Measurements from ENCODE around the gene PRDM4. TPM values are rescaled to one million over a fixed set of nuclear protein-coding genes. Genes with fewer than 3 reads are reported as not detected.

PRDM4 gene
- total RNA-seq, 2 experiments from 2014 or later: 20.3 to 21.4 TPM

- peaks cover 47% of the 10 kb centered on the region for H3K27me3 Mint-ChIP-seq
Measured at GRCh38 chr12:107780298-107780697, 19.4 kb upstream of the PRDM4 start.

DNA sequence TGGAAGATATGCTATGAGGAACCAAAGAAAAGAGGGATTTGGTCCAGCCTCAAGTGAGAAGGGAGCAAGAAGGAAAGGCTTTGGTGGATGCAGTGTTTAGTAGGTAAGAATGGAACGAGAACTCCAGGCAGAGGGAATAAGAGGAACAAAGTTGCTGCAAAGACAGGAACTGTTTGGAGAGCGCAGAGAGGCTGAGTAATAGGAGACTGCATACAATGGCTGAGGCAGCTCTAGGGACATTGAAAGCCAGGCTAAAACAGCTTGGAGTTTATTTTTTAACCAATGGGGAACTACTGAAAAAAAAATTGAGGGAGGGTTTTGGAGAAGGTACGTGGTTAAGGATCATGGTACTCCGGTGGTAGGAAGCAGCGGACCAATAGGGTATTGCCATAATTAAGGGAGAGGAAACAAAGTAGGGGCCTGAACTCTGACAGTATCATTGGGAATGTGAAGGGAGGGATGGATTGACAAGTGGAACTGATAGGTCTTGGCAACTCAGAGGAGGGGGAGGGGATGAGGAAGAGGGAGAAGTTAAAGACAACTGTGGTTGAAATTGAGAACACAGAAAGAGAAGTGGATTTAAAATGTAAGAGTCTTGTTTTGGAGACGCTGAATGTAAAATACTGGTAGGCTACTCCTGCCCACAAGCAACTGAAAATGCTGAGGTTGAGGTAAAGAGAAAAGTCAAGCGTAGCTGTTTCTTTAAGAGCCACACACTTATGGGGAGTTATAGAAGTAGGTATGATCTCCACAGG is 18.3 kb upstream of the PRDM4 start:
- Mint-ChIP-seq H3K4me1 (peaks cover 15% of the 10 kb centered on the region), H3K27ac (no peak overlapping the region), H3K27me3 (peaks cover 58% of the 10 kb centered on the region), H3K9me3 (no peaks in the 10 kb centered on the region), H3K36me3 (no peaks in the 10 kb centered on the region), H3K4me3 (no peak overlapping the region)
- DNase-seq: no peak

More at GRCh38 chr12:107780298-107780697, 19.4 kb upstream of the PRDM4 start:
- H3K4me3 Mint-ChIP-seq: no peak overlapping the region
- no peaks in the 10 kb centered on the region for H3K9me3 Mint-ChIP-seq
- no peak for DNase-seq
- no peaks in the 10 kb centered on the region for H3K36me3 Mint-ChIP-seq
- peaks cover 8% of the 10 kb centered on the region for H3K4me1 Mint-ChIP-seq
- no peak overlapping the region for H3K27ac Mint-ChIP-seq

GRCh38 chr12:107778383-107779025 is 17.6 kb upstream of the PRDM4 start:
- no peak overlapping the region for H3K27ac Mint-ChIP-seq
- H3K36me3 Mint-ChIP-seq: no peaks in the 10 kb centered on the region
- no peak overlapping the region for H3K4me3 Mint-ChIP-seq
- peaks cover 62% of the 10 kb centered on the region for H3K27me3 Mint-ChIP-seq
- no peaks in the 10 kb centered on the region for H3K9me3 Mint-ChIP-seq
- H3K4me1 Mint-ChIP-seq: peaks cover 20% of the 10 kb centered on the region
- DNase-seq: no peak

GRCh38 chr12:107776171-107776570 is 15.2 kb upstream of the PRDM4 start:
- no peak overlapping the region for H3K4me3 Mint-ChIP-seq
- H3K4me1 Mint-ChIP-seq: peaks cover 20% of the 10 kb centered on the region
- no peak for DNase-seq
- no peaks in the 10 kb centered on the region for H3K9me3 Mint-ChIP-seq
- no peaks in the 10 kb centered on the region for H3K36me3 Mint-ChIP-seq
- H3K27me3 Mint-ChIP-seq: peaks cover 75% of the 10 kb centered on the region
- no peak overlapping the region for H3K27ac Mint-ChIP-seq

DNA sequence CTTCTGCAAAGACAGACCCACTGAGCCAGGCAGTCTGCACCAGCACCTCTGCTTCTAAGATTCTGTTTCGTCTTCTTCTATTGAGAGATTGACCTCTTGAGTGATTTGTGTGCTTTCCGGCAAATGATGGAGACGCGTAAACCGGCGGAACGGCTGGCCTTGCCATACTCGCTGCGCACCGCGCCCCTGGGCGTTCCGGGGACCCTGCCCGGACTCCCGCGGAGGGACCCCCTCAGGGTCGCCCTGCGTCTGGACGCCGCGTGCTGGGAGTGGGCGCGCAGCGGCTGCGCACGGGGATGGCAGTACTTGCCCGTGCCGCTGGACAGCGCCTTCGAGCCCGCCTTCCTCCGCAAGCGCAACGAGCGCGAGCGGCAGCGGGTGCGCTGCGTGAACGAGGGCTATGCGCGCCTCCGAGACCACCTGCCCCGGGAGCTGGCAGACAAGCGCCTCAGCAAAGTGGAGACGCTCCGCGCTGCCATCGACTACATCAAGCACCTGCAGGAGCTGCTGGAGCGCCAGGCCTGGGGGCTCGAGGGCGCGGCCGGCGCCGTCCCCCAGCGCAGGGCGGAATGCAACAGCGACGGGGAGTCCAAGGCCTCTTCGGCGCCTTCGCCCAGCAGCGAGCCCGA is 14.3 kb upstream of the PRDM4 start:
- Mint-ChIP-seq H3K27me3 (peaks cover 78% of the 10 kb centered on the region), H3K9me3 (no peaks in the 10 kb centered on the region), H3K36me3 (no peaks in the 10 kb centered on the region), H3K27ac (no peak overlapping the region), H3K4me3 (no peak overlapping the region), H3K4me1 (peaks cover 20% of the 10 kb centered on the region)
- peak; percentile 16 for DNase-seq

DNA sequence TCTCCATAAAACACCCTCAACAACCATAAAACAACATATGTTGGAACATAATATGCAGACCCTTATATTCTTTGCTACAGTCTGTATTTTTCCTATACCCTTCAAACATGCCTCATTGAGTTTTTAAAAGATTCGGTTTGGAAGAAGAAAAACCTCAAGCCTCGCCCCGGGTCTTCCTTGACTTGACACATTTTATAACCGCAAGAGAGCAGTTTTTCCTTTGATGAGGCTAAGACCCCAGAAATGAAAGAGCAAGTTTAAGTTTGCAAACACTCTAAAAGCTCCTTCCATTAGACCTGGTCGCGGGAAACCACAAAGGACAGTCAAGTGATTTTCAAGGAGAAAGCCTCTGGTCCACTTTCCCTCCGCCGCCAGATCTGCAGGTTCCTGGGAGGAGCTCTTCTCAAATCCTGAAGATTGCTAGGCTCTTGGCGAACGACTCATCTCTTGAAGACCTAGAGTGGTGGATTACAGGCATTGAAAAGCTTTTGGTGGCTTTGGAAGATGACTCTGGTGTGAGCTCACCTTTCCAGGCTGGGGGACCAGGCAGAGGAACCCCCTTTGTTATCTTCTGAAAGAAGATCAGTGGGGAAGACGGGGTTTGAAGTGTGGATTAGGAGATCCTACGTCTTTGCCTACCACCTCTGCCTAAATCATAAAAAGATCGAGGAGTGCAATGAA is 13.6 kb upstream of the PRDM4 start, which contains the start of gene ASCL4:
Gene ASCL4, plus strand, starts transcription at position 356 of the 681 bp plus-strand sequence. CDS start 515 bp downstream, outside the sequence.
- Mint-ChIP-seq H3K27me3 (peaks cover 79% of the 10 kb centered on the region), H3K9me3 (no peaks in the 10 kb centered on the region), H3K27ac (no peak within 1 kb of the TSS), H3K36me3 (no peaks in the 10 kb centered on the region), H3K4me1 (peaks cover 18% of the 10 kb centered on the region), H3K4me3 (peak within 1 kb of the TSS; percentile 11)
- DNase-seq: no peak

- H3K4me1 Mint-ChIP-seq: no peaks in the 10 kb centered on the region
- peaks cover 17% of the 10 kb centered on the region for H3K27me3 Mint-ChIP-seq
- no peak overlapping the region for H3K4me3 Mint-ChIP-seq
- H3K9me3 Mint-ChIP-seq: peaks cover 1% of the 10 kb centered on the region
- DNase-seq: no peak
- no peaks in the 10 kb centered on the region for H3K36me3 Mint-ChIP-seq
- H3K27ac Mint-ChIP-seq: no peak overlapping the region
Measured at GRCh38 chr12:107767466-107767865, 6.5 kb upstream of the PRDM4 start.

DNA sequence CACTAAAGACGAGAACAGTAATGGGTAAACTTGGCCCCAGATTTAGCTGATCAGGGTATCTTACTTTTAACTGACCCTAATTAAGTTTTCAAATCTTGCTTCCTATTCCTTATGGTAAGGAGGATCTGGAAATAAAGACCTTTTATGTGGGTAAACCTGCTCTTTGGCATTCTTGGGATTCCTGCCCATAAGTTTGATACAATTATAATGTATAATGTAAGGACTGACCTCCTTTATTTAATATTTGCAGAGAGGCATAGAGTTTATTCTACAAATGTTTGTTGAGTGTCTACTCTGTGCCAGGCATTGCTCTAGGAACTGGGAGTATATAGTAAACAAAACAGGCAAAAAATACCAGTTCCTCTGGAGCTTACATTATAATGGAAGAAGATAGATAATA is 4.4 kb upstream of the PRDM4 start:
- Mint-ChIP-seq H3K27ac (no peak overlapping the region), H3K36me3 (peaks cover under 1% of the 10 kb centered on the region), H3K4me1 (no peaks in the 10 kb centered on the region), H3K9me3 (peaks cover 2% of the 10 kb centered on the region), H3K4me3 (no peak overlapping the region), H3K27me3 (peaks cover 6% of the 10 kb centered on the region)
- no peak for DNase-seq

- peaks cover 4% of the 10 kb centered on the region for H3K4me1 Mint-ChIP-seq
- H3K4me3 Mint-ChIP-seq: no peak overlapping the region
Measured at GRCh38 chr12:107764626-107765025, 3.7 kb upstream of the PRDM4 start.

GRCh38 chr12:107762874-107763273 is 1.9 kb upstream of the PRDM4 start:
- H3K27me3 Mint-ChIP-seq: no peaks in the 10 kb centered on the region
- no peak for DNase-seq
- H3K27ac Mint-ChIP-seq: no peak overlapping the region
- no peak overlapping the region for H3K4me3 Mint-ChIP-seq
- peaks cover 17% of the 10 kb centered on the region for H3K4me1 Mint-ChIP-seq
- peaks cover 8% of the 10 kb centered on the region for H3K36me3 Mint-ChIP-seq
- H3K9me3 Mint-ChIP-seq: peaks cover 2% of the 10 kb centered on the region

More at GRCh38 chr12:107764626-107765025, 3.7 kb upstream of the PRDM4 start:
- H3K9me3 Mint-ChIP-seq: peaks cover 2% of the 10 kb centered on the region
- H3K27ac Mint-ChIP-seq: no peak overlapping the region
- peaks cover 6% of the 10 kb centered on the region for H3K36me3 Mint-ChIP-seq
- no peaks in the 10 kb centered on the region for H3K27me3 Mint-ChIP-seq
- no peak for DNase-seq

DNA sequence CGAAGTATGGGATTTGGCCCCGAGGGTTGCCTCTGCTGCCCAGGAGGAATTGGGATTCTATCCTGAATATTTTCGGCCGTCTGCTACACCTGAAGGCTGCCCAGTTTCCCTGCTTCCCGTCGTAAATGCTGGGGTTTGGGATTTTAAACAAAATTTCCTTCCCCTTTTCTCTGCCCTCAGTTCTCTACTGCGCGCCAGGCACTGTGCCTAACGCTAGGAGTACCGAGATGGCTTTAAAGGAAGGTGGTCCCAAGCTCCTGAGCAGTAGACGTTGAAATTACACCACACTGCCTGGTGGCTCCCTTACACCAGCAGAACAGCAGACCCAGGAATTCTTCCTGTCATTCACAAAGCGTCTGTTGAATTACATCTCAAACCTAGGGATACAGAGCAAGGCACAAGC is 566 bp upstream of the PRDM4 start:
- DNase-seq: no peak

GRCh38 chr12:107760207-107760808 is 629 bp downstream of the PRDM4 start:
- Mint-ChIP-seq H3K4me3 (peak overlapping the region; percentile 89), H3K27me3 (no peaks in the 10 kb centered on the region)

More for the DNA sequence above, 566 bp upstream of the PRDM4 start:
- Mint-ChIP-seq H3K27me3 (no peaks in the 10 kb centered on the region), H3K4me1 (peaks cover 19% of the 10 kb centered on the region), H3K27ac (peak overlapping the region; percentile 60), H3K36me3 (peaks cover 8% of the 10 kb centered on the region), H3K4me3 (peak overlapping the region; percentile 80), H3K9me3 (peaks cover 2% of the 10 kb centered on the region)

GRCh38 chr12:107759410-107759809 is 1.5 kb downstream of the PRDM4 start:
- Mint-ChIP-seq H3K27me3 (no peaks in the 10 kb centered on the region), H3K4me3 (peak overlapping the region; percentile 89), H3K9me3 (peaks cover 2% of the 10 kb centered on the region), H3K4me1 (peaks cover 19% of the 10 kb centered on the region), H3K36me3 (peaks cover 11% of the 10 kb centered on the region), H3K27ac (peak overlapping the region; percentile 82)
- DNase-seq: no peak

More at GRCh38 chr12:107760207-107760808, 629 bp downstream of the PRDM4 start:
- Mint-ChIP-seq H3K36me3 (peaks cover 8% of the 10 kb centered on the region), H3K4me1 (peaks cover 19% of the 10 kb centered on the region), H3K9me3 (peaks cover 2% of the 10 kb centered on the region), H3K27ac (peak overlapping the region; percentile 82)
- DNase-seq: peak; percentile 41

GRCh38 chr12:107749083-107749482 is 11.9 kb downstream of the PRDM4 start:
- H3K4me1 Mint-ChIP-seq: peaks cover 5% of the 10 kb centered on the region
- H3K27me3 Mint-ChIP-seq: no peaks in the 10 kb centered on the region
- H3K27ac Mint-ChIP-seq: no peak overlapping the region
- no peaks in the 10 kb centered on the region for H3K9me3 Mint-ChIP-seq
- no peak for DNase-seq
- H3K36me3 Mint-ChIP-seq: peaks cover 16% of the 10 kb centered on the region
- no peak overlapping the region for H3K4me3 Mint-ChIP-seq

Measured in activated naive CD8-positive, alpha-beta T cell treated with anti-CD3 and anti-CD28 coated beads for 36 hours (primary cell).